RWPE1 (cell line): Measurements from ENCODE around the gene CDYL.
"Not testable (repeated sequence)": the region's sequence is repeated elsewhere in the genome, so short reads cannot be mapped to it uniquely, and the experiment has no call there.

Experiments
- CTCF ChIA-PET: fragments of 350-600 bp; sonication (Branson Sonifier 250); formaldehyde crosslinking; extraction: SDS; loops from one replicate; lab custom pipeline; 2021; lab: Yijun Ruan, JAX
- POLR2A ChIA-PET: fragments of 400-600 bp; formaldehyde crosslinking; extraction: SDS; loops from one replicate; lab custom pipeline; 2020; ENCODE audit warnings: antibody characterized with exemption; ENCODE audit not compliant: low non-redundant PET; lab: Yijun Ruan, JAX
- DNase-seq: peaks from one replicate; pipeline ENCODE4 v3.0.0; 2012; ENCODE audit warnings: low spot score
- H3K27ac ChIP-seq: fragments of 450-650 bp; 2 replicates; pipeline ENCODE4 v1.5.1; 2017
- TF ChIP-seq, protein P1 (sequence below): fragments of 450-650 bp; conservative IDR thresholded peaks from 2 replicates; pipeline ENCODE4 v1.5.1; 2017; ENCODE audit warnings: low read depth, mild to moderate bottlenecking

CDYL gene

DNA sequence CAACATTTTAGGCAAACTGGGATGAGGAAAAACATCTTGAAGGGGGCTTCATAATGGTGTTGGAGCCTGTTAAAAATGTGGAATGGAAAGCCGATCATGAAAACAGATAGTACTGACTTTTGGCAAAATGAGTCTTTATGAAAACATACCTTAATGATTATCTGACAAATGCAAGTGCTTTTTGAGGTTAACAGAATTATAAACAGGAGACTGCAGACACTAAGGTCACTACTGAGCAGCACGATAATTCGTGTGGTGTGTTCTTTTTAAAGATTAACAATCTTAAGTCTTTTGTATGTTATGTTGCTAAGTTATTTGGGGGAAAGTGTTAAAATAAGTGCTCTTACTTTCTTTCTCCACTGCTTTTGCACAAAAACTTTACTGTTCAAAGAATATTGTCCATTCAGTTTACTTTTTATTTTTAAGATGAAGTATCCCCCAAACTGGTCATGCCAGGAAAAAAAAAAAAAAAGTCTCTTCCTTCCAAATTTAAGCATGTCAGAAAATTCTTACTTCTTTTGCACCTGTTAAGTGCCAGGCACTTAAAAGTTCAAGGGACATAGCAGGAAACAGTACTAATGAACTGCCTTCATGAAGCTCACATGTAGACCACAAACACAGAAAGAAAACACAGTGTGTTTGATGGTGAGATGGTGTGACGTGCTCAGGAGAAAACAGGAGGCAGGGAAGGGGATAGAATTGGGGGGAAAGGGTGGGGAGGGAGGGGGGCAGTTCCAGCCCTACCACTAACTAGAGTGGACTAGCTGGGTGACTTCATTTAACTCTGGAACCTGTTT lies 73.2 kb downstream of the CDYL start:
- CTCF ChIA-PET, result interaction anchor here (0.7 to 1.6 kb wide), 3 partner anchors 9 to 170 kb away, joined by 3 to 9 read pairs (median 6); no protein-coding TSS in a partner anchor
- no peak for DNase-seq
- H3K27ac ChIP-seq, result no peak overlapping the region
- POLR2A ChIA-PET, result no interaction called here
- TF ChIP-seq, protein P1, sequence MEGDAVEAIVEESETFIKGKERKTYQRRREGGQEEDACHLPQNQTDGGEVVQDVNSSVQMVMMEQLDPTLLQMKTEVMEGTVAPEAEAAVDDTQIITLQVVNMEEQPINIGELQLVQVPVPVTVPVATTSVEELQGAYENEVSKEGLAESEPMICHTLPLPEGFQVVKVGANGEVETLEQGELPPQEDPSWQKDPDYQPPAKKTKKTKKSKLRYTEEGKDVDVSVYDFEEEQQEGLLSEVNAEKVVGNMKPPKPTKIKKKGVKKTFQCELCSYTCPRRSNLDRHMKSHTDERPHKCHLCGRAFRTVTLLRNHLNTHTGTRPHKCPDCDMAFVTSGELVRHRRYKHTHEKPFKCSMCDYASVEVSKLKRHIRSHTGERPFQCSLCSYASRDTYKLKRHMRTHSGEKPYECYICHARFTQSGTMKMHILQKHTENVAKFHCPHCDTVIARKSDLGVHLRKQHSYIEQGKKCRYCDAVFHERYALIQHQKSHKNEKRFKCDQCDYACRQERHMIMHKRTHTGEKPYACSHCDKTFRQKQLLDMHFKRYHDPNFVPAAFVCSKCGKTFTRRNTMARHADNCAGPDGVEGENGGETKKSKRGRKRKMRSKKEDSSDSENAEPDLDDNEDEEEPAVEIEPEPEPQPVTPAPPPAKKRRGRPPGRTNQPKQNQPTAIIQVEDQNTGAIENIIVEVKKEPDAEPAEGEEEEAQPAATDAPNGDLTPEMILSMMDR, result no peak

DNA sequence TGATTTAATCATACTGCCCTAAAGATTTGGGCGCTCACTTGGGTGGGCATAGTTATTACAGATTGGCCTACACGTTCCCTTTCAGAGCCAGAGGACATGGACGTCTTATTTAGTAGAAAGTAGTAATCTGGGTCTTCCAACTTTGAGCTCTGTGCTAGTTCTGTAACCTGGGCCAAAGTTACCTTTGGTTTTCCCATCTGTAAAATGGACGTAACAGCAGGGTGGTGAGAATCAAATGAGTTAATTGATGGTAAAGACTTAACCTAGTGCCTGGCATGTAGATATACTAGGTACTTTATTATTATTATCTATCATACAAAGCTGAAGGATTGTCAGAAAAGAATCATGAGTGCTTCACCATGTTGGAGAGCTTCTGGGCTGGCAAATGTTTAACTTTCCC lies 74.8 kb downstream of the CDYL start:
- TF ChIP-seq, protein P1, result no peak
- no peak for DNase-seq
- ChIA-PET POLR2A (no interaction called here), CTCF (no interaction called here)
- no peak overlapping the region for H3K27ac ChIP-seq

DNA sequence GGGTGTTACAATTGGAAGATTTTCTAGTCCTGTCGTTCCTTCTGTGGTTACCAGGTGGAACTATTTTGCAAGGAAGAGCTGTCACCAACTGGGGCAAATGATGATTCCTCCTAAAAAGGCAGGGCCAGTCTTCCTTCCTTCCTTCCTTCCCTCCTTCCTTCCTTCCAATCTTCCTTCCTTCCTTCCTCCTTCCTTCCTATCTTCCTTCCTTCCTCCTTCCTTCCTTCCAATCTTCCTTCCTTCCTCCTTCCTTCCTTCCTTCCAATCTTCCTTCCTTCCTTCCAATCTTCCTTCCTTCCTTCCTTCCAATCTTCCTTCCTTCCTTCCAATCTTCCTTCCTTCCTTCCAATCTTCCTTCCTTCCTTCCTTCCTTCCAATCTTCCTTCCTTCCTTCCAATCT lies 76.0 kb downstream of the CDYL start:
- POLR2A ChIA-PET, H3K27ac ChIP-seq, DNase-seq: not testable (repeated sequence)
- CTCF ChIA-PET, result interaction anchor here (0.7 kb wide), 1 partner anchor 24 kb away, joined by 3 read pairs; no protein-coding TSS in a partner anchor

DNA sequence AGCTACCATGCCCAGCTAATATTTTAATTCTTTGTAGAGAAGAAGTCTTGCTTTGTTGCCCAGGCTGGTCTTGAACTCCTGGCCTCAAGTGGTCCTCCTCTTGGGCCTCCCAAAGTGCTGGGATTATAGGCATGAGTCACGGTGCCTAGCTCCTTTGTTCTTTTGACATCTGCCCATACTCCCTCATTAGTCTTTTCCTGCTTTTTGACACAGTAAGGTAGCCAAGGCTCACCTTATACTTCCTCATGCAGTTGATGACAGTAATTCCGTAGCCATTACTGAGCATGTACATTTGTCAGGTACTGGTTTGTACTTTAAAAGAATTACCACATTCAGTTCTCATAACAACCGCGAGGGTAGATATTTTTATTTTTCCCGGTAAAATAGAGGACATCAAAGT lies 76.7 kb downstream of the CDYL start:
- ChIA-PET POLR2A (no interaction called here), CTCF (no interaction called here)
- H3K27ac ChIP-seq, result no peak overlapping the region
- no peak for DNase-seq
- TF ChIP-seq, protein P1, result no peak

DNA sequence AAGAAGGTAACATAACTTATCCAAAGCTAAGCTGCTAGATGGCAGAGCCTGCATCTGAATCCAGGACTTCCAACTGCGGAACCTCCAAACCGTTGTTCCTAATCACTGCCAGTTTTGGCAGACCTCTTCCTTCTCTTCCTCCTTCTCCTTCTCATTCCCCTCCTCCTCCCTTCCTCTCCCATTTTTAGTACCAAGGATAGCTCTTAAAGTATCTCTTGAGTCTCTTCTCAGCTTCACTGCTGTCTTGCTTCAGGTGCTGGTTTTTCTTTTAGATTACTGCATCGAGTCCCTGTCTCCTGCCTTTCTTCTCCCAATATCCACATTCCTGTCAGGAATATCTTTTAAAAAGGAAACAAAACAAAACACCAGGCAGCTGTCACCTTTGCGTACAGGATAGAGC lies 77.1 kb downstream of the CDYL start:
- no peak for DNase-seq
- no peak overlapping the region for H3K27ac ChIP-seq
- TF ChIP-seq, protein P1, result no peak
- CTCF ChIA-PET, result interaction anchor here (0.6 kb wide), 1 partner anchor 643 kb away, joined by 3 read pairs; no protein-coding TSS in a partner anchor
- POLR2A ChIA-PET, result no interaction called here

DNA sequence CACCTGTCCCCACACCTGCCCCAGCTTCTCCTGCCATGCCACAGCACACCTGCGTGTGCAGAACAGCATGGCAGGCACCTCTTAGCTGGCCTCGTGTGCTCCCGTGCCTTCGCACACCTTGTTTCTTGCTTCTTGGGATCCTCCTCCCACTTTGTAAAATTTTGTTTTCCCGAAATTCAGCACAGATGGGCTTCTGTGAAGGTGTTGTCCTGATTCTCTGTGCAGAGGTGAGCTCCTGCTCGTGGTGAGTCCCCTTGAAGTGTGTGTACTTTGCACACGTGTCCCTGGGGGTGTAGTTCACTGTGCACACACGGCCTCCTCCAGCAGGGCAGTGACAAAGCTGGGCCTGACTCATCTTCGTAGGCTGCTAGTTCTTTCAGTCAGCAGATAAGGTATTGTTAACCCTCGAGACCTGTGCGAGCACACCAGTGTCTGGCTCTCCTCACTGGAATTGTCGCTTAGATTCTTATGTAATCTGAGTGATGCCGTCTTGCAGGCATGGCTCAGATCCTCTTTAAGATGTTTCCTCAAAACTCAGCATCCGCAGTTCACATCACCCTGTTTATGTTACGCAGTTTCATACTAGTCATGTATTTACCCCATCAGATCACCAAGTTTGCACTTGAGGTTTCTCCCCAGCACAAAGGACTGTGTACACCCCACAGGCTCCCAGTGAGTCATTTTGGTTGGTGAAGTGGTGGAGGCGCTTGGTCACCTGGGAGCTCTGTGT lies 77.7 kb downstream of the CDYL start:
- DNase-seq, result peak; percentile 16
- H3K27ac ChIP-seq, result no peak overlapping the region
- CTCF ChIA-PET, result interaction anchor here (0.5 to 0.6 kb wide), 3 partner anchors 43 to 644 kb away, joined by 3 to 4 read pairs (median 3); no protein-coding TSS in a partner anchor
- POLR2A ChIA-PET, result no interaction called here
- TF ChIP-seq, protein P1, result no peak

DNA sequence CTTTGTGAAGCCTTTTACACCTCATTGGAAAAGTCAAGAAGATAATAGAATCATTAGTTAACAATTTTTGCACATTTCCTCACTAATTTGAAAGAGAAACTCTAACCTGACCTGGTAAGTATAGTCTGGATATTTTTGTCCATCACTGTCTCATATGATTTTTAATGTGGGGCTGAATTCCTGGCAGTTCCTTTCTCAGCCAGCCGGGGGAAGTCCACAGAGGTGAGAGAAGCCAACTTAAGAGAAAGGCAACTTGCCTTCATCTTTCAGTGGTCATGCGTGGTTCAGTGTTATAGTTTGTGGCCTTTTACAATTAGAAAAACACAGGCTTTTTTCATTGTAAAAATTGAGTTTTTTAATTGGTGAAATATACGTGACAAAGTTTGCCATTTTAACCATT lies 80.6 kb downstream of the CDYL start:
- POLR2A ChIA-PET, result no interaction called here
- TF ChIP-seq, protein P1, result no peak
- no peak overlapping the region for H3K27ac ChIP-seq
- no peak for DNase-seq
- CTCF ChIA-PET, result no interaction called here
